Putamen (tissue), 1 donor: ENCODE data around the gene CENPM.
"Not testable (repeated sequence)": the region's sequence is repeated elsewhere in the genome, so short reads cannot be mapped to it uniquely, and the experiment has no call there.

Source experiments
- DNase-seq: peaks from one replicate; pipeline ENCODE4 v3.0.0-alpha.2; 2016; ENCODE audit warnings: low spot score

CENPM gene

GRCh38 chr22:41966607-41967240 is 19.8 kb upstream of the CENPM start:
- DNase-seq, result peak; percentile 64

DNA sequence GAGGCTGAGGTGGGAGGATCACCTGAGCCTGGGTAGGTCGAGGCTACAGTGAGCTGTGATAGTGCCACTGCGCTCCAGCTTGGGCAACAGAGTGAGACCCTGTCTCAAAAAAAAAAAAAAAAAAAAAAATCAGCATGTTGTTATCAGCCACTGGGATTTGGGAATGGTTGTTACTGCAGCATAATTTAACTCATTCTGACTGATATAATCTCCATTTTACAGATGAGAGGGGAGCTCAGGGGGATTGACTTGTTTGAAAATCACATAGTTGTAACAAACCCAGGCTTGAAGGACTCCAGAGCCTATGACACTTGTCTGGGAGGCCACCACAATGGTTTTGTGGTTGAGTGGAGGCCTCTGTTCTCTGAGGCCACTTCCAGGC is 19.3 kb upstream of the CENPM start:
- no peak for DNase-seq

GRCh38 chr22:41964112-41964491 is 17.1 kb upstream of the CENPM start:
- DNase-seq, result no peak

GRCh38 chr22:41963453-41964111 is 16.6 kb upstream of the CENPM start:
- peak; percentile 81 for DNase-seq

- no peak for DNase-seq
Observed at GRCh38 chr22:41957941-41958556, 11.1 kb upstream of the CENPM start.

GRCh38 chr22:41952713-41953112 is 5.8 kb upstream of the CENPM start:
- no peak for DNase-seq

DNA sequence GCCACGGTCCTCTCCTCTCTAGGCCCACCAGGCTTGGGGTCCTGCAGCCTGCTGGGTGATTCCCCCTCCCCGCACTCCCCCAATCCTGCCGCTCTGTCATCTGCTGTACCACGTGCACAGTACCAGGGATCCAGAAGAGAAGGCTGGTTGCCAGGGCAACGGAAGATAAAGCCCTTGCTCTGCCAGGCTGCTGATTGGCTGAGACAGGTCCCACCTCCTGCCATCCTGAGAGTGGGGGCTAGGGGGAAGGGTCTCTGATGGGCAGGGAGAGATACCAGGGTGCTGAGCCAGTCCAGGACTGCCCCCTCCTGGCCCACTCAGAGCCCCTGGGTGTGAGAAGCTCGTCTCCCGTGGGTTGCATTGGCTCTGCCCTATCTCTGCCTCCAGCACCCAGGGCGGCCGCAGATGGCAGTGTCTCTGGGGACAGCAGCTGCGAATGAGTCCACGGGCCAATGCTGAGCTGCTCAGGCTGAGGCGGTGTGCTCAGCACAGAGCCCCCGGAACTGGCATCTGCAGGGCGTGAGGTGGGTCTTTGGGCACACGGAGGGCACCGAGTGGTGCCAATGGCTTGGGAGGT is 5.0 kb upstream of the CENPM start, which contains the start of gene SMIM45:
Gene SMIM45, plus strand, starts transcription at position 253 of the 577 bp plus-strand sequence.
- DNase-seq, result peak; percentile 89

- no peak for DNase-seq
Observed at GRCh38 chr22:41949297-41949965, 2.5 kb upstream of the CENPM start.

GRCh38 chr22:41948928-41949296 is 2.0 kb upstream of the CENPM start:
- DNase-seq, result not testable (repeated sequence)

DNA sequence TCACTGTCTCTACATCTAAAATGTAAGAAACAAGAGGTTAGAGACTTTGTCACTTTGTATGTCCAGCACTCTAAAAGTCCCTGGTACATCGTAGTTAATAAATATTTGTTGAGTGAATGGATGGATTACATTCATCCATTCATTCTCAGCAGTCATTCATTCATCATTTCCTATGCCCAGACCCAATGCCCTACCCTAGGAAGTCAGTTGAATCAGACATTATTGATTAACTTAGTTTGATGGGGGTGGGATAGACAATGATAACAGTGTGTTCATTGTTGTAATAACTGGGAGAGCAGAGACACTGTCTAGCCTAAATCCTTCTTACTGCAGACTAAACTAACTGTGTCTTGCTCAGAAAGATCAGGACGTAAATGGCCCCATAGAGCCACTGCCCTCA is 1.2 kb upstream of the CENPM start:
- DNase-seq, result no peak

DNA sequence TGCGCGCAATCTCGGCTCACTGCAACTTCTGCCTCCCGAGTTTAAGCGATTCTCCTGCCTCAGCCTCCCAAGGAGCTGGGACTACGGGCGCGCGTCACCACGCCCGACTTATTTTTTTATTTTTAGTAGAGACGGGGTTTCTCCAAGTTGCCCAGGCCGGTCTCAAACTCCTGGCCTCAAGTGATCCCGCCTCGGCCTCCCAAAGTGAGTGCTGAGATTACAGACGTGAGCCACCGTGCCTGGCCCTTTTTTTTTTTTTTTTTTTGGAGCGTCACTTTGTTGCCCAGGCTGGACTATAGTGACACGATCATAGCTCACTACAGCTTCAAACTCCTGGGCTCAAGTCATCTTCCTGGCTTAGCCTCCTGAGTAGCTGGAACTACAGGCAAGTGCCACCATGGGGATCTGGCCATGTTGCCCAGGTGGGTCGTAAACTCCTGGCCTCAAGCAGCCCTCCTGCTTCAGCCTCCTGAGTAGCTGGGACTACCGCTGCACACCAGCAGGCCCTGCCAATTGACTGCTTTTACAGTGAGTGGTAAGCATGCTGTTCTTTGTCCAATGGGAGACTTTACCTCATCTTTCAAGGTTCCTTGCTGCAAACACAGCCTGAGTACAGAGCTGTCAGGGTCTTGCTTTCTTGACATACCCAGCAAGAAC is 600 bp upstream of the CENPM start:
- DNase-seq, result no peak

- DNase-seq, result peak; percentile 40
Observed at GRCh38 chr22:41943661-41944209, 3.2 kb downstream of the CENPM start.

DNA sequence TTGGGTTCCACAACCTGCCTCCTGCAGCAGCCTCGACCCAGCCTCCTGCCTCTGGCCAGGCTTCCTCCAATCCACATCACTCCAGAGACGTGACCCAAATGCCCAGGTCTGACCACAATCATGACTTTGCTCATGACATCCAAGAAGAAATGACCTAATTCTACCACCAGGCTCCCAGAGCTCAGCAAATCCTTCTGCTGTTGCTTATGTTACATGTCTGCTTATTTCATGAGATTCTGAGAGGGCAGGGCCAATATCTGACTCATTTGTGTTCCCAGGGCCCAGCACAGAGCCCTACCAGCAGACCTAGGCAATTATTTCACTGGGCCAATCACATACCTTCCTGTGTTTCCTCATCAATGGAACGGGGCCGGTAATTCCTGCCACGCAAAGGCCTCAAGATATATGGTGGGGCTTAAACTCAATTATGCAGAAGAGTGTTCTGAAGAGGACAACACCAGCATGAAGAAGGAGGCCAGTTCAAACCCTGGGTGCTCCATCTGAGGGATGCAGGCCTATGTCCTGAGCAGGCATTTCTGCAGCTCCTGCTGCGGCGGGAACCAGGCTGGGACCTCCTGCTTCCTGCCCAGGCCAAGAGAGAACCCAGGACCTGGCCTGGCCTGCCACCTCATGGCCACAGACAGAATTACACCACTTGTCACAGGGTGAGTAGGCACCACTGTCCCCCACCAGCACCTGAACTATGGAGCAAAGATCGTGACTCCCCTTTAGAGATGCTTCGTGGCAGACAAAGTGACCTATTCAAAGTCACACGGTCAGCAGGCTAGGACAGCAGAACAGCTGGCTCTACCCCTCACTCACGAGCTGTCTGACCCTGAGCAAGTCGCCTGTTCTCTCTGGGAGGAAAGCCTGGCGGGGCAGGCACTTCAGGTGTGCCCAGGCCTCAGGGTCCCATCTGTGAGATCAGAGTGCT is 5.9 kb downstream of the CENPM start:
- DNase-seq, result peak; percentile 83

- DNase-seq, result no peak
Observed at GRCh38 chr22:41939981-41940831, 6.7 kb downstream of the CENPM start.

DNA sequence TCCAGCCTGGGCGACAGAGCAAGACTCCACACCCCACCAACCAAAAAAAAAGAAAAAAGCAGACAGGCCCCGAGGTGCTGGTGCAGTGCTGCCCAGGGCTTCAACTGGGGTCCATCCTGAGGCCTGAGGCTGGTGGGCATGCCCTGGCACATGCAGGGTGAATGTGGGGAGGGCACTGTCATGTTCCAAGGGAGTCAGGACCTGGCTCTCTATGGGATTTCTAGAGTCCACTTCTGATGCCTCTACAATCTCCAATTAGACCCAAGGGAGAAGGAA is 10.1 kb downstream of the CENPM start:
- DNase-seq, result no peak

- no peak for DNase-seq
Observed at GRCh38 chr22:41935509-41935908, 11.4 kb downstream of the CENPM start.

DNA sequence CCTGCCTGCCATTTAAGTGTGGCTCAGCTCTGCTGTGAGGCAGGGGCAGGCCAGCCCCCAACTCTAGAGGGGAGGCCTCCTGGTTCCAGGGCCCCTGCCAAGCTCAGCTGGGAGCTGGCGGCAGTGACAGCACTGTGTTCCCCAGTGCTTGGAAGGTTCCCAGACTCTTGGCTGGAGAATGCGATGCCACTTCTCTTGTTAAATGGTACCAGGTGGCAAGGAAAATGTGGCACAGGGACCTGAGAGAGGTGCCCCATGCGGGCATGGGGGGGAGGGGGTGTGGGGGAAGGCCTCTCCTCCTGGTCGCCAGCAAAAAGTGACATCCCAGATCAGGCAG is 12.0 kb downstream of the CENPM start:
- DNase-seq, result no peak

GRCh38 chr22:41934284-41935014 is 12.5 kb downstream of the CENPM start:
- no peak for DNase-seq

DNA sequence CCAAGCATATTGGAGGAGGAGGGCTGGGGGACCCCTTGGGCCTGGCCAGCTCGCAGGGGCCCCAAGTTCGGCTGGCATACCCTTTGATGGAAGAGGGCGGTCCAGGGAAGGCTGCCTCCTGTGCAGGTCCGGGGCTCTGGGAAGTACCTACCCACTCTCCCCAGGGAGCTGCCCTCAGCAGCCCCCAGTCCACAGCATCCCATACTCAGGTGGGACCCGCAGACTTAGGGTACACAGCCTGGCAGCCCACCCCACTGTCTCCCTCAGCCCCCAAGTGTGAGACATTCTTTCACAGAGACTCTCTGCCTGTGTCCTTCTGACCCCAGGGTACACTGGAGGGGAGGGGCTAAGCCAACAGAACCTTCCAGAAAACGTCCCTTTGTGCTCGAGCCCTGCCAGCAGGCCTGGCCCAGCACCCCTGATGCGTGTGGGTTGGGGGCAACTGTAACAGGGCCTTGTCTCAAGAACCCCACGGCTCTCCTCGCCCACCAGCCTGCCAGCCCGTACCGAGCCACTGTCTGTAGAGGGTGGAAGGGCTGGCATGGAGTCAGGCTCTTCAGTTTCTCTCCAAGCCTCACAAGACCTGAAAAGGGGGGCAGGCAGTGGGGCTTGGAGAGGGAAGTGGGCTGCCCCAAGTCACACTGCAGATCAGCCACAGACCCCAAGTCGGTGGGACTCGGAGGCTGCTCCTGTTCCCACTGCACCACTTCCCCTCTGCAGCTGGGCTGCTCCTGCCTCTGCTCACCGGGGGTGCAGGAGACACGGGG is 13.4 kb downstream of the CENPM start:
- no peak for DNase-seq
